Bronchial epithelial cell (primary cell): ENCODE data around the gene VSIR. TPM values are rescaled to one million over a fixed set of nuclear protein-coding genes. Genes with fewer than 3 reads are reported as not detected.

Experiments
- DNase-seq: peaks from one replicate; pipeline ENCODE4 v3.0.0-alpha.2; 2010; ENCODE audit warnings: low read depth
- FAIRE-seq: peaks from 2 replicates; lab custom pipeline; 2011; peaks lifted over from hg19 to GRCh38; lab: Jason Lieb, UNC
- H3K27me3 ChIP-seq: 2 replicates; pipeline ENCODE4 v1.5.1; 2011; ENCODE audit warnings: low read length; ENCODE audit not compliant: control insufficient read depth, insufficient read depth
- H3K36me3 ChIP-seq: 2 replicates; pipeline ENCODE4 v1.5.1; 2011; ENCODE audit warnings: low read length; ENCODE audit not compliant: control insufficient read depth, insufficient read depth
- H3K4me3 ChIP-seq: 2 replicates; pipeline ENCODE4 v1.5.1; 2011; ENCODE audit warnings: mild to moderate bottlenecking, low read depth, low read length, control low read depth
- CTCF ChIP-seq: IDR thresholded peaks from 2 replicates; pipeline ENCODE4 v1.5.1; 2011; ENCODE audit warnings: mild to moderate bottlenecking, moderate library complexity, low read length, control low read depth, inconsistent platforms; ENCODE audit not compliant: insufficient read depth, severe bottlenecking
- total RNA-seq: library from RNA; depleted of rRNA; stranded (reverse); fragments of >200 nt; gene quantifications from 2 replicates; pipeline ENCODE4 v1.2.1, GENCODE V29; 2014

VSIR gene
- total RNA-seq, 1 donor from 2014 or later, result 7.9 TPM

- H3K4me3 ChIP-seq, result no peak overlapping the region
- H3K36me3 ChIP-seq, result no peaks in the 10 kb centered on the region
- no peak for DNase-seq
- TF ChIP-seq CTCF, result no peak
- H3K27me3 ChIP-seq, result no peaks in the 10 kb centered on the region
- FAIRE-seq, result no peak
These were observed 59.3 kb downstream of the VSIR start for GRCh38 chr10:71714031-71714410.

DNA sequence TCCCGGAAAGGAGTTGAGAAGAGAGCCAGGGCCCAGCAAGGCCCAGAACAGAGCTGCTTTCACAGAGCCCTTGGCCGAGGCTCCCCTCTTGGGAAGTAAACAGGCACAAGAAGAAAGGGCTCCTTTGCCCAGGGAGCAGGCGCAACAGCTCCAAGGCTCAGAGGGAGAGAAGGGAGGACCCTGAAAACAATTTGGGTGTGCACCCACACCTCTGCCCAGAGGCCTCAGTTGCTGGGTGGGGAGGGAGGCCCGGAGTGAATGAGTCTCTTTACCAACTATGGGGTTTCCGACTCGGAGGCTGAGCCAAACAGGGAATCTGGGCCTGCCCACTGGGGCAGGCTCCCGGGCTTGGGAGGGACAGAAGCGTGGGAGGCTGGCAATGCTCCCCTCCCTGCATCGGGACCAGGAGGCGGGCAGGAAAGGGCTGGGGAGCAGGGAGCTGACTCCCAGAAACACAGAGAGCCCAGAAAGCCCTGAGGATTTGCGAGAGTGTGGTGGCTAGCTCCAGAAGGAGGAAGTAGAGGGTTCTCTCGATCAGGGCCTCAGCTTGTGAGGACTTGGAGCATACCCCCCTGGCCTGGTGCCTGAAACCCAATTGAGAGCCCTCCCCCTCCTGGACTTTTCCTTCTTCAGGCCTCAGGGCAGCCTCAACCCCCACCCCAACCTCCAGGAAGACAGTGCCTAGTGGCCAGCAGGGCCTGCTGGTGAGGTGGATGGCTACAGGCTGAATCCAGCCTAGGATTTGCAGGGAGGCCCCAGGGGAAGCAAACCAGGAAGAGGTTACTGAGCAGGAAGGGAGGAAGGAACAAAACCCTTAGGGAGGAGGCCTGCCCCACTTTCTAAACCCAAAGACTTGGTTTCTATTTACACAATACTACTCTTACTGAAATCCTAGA lies 59.9 kb downstream of the VSIR start:
- peak; percentile 14 for TF ChIP-seq CTCF
- Histone ChIP-seq H3K36me3 (no peaks in the 10 kb centered on the region), H3K27me3 (no peaks in the 10 kb centered on the region), H3K4me3 (no peak overlapping the region)
- FAIRE-seq, result peak; percentile 50
- DNase-seq, result peak; percentile 89

DNA sequence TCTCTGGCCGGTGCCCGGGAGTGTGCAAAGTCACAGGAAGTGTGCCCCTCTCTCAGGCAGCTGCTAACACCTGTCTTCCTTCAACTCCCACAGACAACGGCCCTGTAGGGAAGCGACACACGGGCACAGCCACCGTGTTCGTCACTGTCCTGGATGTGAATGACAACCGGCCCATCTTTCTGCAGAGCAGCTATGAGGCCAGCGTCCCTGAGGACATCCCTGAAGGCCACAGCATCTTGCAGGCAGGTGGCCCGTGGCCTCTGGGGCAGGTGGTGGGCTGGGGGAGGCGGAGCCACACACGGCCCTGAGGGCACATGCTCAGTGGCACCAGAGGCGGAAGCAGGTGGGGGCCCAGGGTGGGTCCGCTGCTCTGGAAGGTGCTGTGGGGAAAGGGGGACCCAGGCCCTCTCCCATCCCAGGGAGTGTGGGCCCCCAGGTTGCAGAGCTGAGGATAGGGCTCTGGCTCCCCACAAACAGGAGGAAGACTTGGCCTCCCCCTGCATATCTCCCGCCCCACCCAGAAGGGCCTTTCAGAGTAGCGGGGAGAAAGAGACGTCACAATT lies 60.7 kb downstream of the VSIR start:
- TF ChIP-seq CTCF, result no peak
- DNase-seq (no peak), FAIRE-seq (no peak)
- Histone ChIP-seq H3K27me3 (no peaks in the 10 kb centered on the region), H3K36me3 (no peaks in the 10 kb centered on the region), H3K4me3 (no peak overlapping the region)

GRCh38 chr10:71712170-71712569 lies 61.1 kb downstream of the VSIR start:
- no peak overlapping the region for H3K4me3 ChIP-seq
- H3K36me3 ChIP-seq, result no peaks in the 10 kb centered on the region
- FAIRE-seq, result no peak
- no peak for TF ChIP-seq CTCF
- no peaks in the 10 kb centered on the region for H3K27me3 ChIP-seq
- DNase-seq, result no peak

DNA sequence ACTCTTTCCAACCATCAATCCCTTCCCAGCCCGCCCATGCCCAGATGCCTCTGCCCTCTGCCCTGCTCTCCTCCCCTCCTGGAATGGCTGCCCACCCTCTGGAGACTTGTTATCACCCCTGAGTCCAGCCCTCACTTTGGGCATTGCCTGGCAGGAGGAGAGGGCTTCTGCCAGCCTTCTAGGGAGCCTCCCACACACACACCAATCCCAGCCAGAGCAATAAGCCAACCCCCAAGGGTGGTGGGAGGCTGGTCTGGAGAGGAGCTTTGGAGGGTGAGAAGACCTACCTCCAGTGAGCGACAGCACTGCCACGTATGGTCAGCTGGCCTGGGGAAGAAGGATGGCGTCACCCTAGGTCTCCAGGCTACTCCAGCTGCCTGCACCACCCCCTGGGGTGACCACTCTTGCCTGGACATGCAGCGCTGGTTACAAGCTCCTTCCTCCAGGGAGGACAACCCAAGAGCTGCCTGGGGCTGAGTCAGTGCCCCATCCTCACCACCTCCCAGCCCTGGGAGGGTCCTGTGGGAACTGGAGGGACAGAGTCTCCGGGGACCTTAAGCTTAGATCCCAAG lies 62.2 kb downstream of the VSIR start:
- no peak for TF ChIP-seq CTCF
- FAIRE-seq, result no peak

More for the DNA sequence above, 62.2 kb downstream of the VSIR start:
- H3K36me3 ChIP-seq, result no peaks in the 10 kb centered on the region
- DNase-seq, result peak; percentile 46
- no peaks in the 10 kb centered on the region for H3K27me3 ChIP-seq
- no peak overlapping the region for H3K4me3 ChIP-seq
